H1 (cell line): ENCODE data around the gene ANK3. TPM values are rescaled to one million over a fixed set of nuclear protein-coding genes. Genes with fewer than 3 reads are reported as not detected.

Experiments
- CTCF ChIA-PET: fragments of 300-600 bp; sonication (Branson Sonifier 250); formaldehyde crosslinking; loops from one replicate; lab custom pipeline; 2021; ENCODE audit not compliant: partially characterized antibody; lab: Charles Lee
- POLR2A ChIA-PET: fragments of 300-600 bp; sonication (Branson Sonifier 250); formaldehyde crosslinking; loops from one replicate; lab custom pipeline; 2021; ENCODE audit warnings: inconsistent platforms; ENCODE audit not compliant: partially characterized antibody; lab: Charles Lee
- DNase-seq, 2 experiments: peaks; one replicate each; pipeline versions ENCODE4 v3.0.0 to v3.0.0-alpha.2; 2010 to 2022; ENCODE audit warnings: low spot score in 2 of 2, low read depth in 1 of 2, mixed read lengths in 1 of 2
- FAIRE-seq: peaks from 2 replicates; lab custom pipeline; 2011; peaks lifted over from hg19 to GRCh38; lab: Jason Lieb, UNC
- H2AFZ ChIP-seq: 2 replicates; pipeline ENCODE4 v1.8.1; 2012; ENCODE audit warnings: low read length, inconsistent platforms
- H2AK5ac ChIP-seq: 2 replicates; pipeline ENCODE4 v1.6.1; 2013; ENCODE audit warnings: low read depth, low read length
- H2BK120ac ChIP-seq: replicated peaks from 2 replicates; pipeline ENCODE3; 2013; ENCODE audit warnings: low read depth, low read length, inconsistent platforms
- H2BK12ac ChIP-seq: 2 replicates; pipeline ENCODE4 v1.6.1; 2013; ENCODE audit warnings: low read depth, low read length
- H2BK15ac ChIP-seq: 2 replicates; pipeline ENCODE4 v1.6.1; 2013; ENCODE audit warnings: low read length
- H2BK20ac ChIP-seq: 2 replicates; pipeline ENCODE4 v1.6.1; 2013; ENCODE audit warnings: low read length
- H2BK5ac ChIP-seq: 2 replicates; pipeline ENCODE4 v1.6.1; 2013; ENCODE audit warnings: low read depth, low read length
- H3K14ac ChIP-seq: 2 replicates; pipeline ENCODE4 v1.6.1; 2013; ENCODE audit warnings: inconsistent platforms; ENCODE audit not compliant: insufficient read length
- H3K18ac ChIP-seq: 2 replicates; pipeline ENCODE4 v1.6.1; 2013; ENCODE audit warnings: low read length; ENCODE audit errors: extremely low read depth
- H3K23ac ChIP-seq: 2 replicates; pipeline ENCODE4 v1.6.1; 2013; ENCODE audit warnings: inconsistent platforms; ENCODE audit not compliant: insufficient read length
- H3K23me2 ChIP-seq: 2 replicates; pipeline ENCODE4 v1.6.1; 2013; ENCODE audit warnings: low read depth, low read length
- H3K27ac ChIP-seq: 2 replicates; pipeline ENCODE4 v1.6.1; 2011; ENCODE audit warnings: low read depth, low read length, inconsistent platforms
- H3K27me3 ChIP-seq, 4 experiments: replicated peaks in 1 of 4; 1 replicate in 1 of 4; 2 replicates in 3 of 4; pipeline versions ENCODE4 v1.6.1 to v1.8.1; 2011 to 2013; ENCODE audit warnings: low read length in 3 of 4, mild to moderate bottlenecking in 3 of 4, inconsistent platforms in 2 of 4, mixed read lengths in 2 of 4, moderate library complexity in 1 of 4; ENCODE audit not compliant: control insufficient read depth in 3 of 4, insufficient read depth in 3 of 4; ENCODE audit errors: extremely low read depth in 1 of 4
- H3K36me3 ChIP-seq, 4 experiments: 2 replicates each; pipeline versions ENCODE4 v1.6.1 to v1.8.1; 2011 to 2013; ENCODE audit warnings: mild to moderate bottlenecking in 4 of 4, low read length in 3 of 4, moderate library complexity in 2 of 4, control low read depth in 1 of 4, inconsistent platforms in 1 of 4; ENCODE audit not compliant: insufficient read depth in 4 of 4, control insufficient read depth in 2 of 4
- H3K4ac ChIP-seq: replicated peaks from 2 replicates; pipeline ENCODE3; 2013; ENCODE audit warnings: low read length, low read depth, mixed read lengths, inconsistent platforms; ENCODE audit not compliant: insufficient read length
- H3K4me1 ChIP-seq, 4 experiments: replicated peaks in 1 of 4; 1 replicate in 1 of 4; 2 replicates in 3 of 4; pipeline versions ENCODE4 v1.6.1 to v1.8.1; 2011 to 2013; ENCODE audit warnings: low read length in 3 of 4, inconsistent platforms in 2 of 4, mixed read lengths in 1 of 4; ENCODE audit not compliant: insufficient read depth in 4 of 4, control insufficient read depth in 3 of 4
- H3K4me2 ChIP-seq, 2 experiments: 2 replicates each; pipeline versions ENCODE4 v1.6.1 to v1.8.1; 2011 to 2013; ENCODE audit warnings: low read depth in 2 of 2, low read length in 2 of 2, control low read depth in 1 of 2, inconsistent platforms in 1 of 2, mild to moderate bottlenecking in 1 of 2; ENCODE audit not compliant: insufficient read depth in 1 of 2
- H3K4me3 ChIP-seq, 4 experiments: fragments of 200-600, 300-600 bp in 1 of 4; sonication (generic), shearing (Covaris generic), sonication (Bioruptor Twin) in 1 of 4; 2 replicates each; pipeline versions ENCODE4 v1.5.1 to v1.8.1; 2011 to 2016; ENCODE audit warnings: low read length in 4 of 4, low read depth in 3 of 4, control low read depth in 2 of 4, inconsistent platforms in 2 of 4, mild to moderate bottlenecking in 2 of 4, mixed read lengths in 1 of 4, moderate library complexity in 1 of 4; ENCODE audit not compliant: insufficient read depth in 2 of 4; ENCODE audit errors: extremely low read depth in 1 of 4
- H3K56ac ChIP-seq: replicated peaks from 2 replicates; pipeline ENCODE3; 2013; ENCODE audit warnings: low read depth, mild to moderate bottlenecking, mixed read lengths, low read length, inconsistent platforms; ENCODE audit not compliant: insufficient read length
- H3K79me1 ChIP-seq: 2 replicates; pipeline ENCODE4 v1.6.1; 2013; ENCODE audit warnings: low read depth, low read length, control low read depth
- H3K79me2 ChIP-seq, 2 experiments: 2 replicates each; pipeline versions ENCODE4 v1.6.1 to v1.8.1; 2012 to 2013; ENCODE audit warnings: low read length in 2 of 2, mild to moderate bottlenecking in 2 of 2, inconsistent platforms in 1 of 2; ENCODE audit not compliant: insufficient read depth in 2 of 2, control insufficient read depth in 1 of 2
- H3K9ac ChIP-seq, 4 experiments: replicated peaks in 1 of 4; 1 replicate in 1 of 4; 2 replicates in 3 of 4; pipeline versions ENCODE4 v1.6.1 to v1.8.1; 2011 to 2013; ENCODE audit warnings: low read depth in 3 of 4, low read length in 3 of 4, control low read depth in 2 of 4, mild to moderate bottlenecking in 2 of 4, moderate library complexity in 2 of 4, inconsistent platforms in 1 of 4; ENCODE audit errors: extremely low read depth in 1 of 4
- H3K9me3 ChIP-seq, 2 experiments: 2 replicates each; pipeline versions ENCODE4 v1.6.1 to v1.8.1; 2012 to 2013; ENCODE audit warnings: mild to moderate bottlenecking in 2 of 2, moderate library complexity in 2 of 2, control low read depth in 1 of 2, inconsistent platforms in 1 of 2, low read depth in 1 of 2, low read length in 1 of 2, mixed read lengths in 1 of 2; ENCODE audit not compliant: insufficient read depth in 2 of 2
- H4K20me1 ChIP-seq, 2 experiments: replicated peaks in 1 of 2; 2 replicates each; pipeline versions ENCODE3 to v1.8.1; 2011 to 2013; ENCODE audit warnings: inconsistent platforms in 2 of 2, low read length in 2 of 2, mild to moderate bottlenecking in 1 of 2; ENCODE audit not compliant: insufficient read depth in 2 of 2, control insufficient read depth in 1 of 2
- H4K5ac ChIP-seq: 2 replicates; pipeline ENCODE4 v1.6.1; 2013; ENCODE audit warnings: low read length, low read depth, mixed read lengths, inconsistent platforms; ENCODE audit not compliant: insufficient read length
- H4K8ac ChIP-seq: 2 replicates; pipeline ENCODE4 v1.8.0; 2013; ENCODE audit warnings: mild to moderate bottlenecking, moderate library complexity, low read length, inconsistent platforms; ENCODE audit not compliant: insufficient read depth; ENCODE audit errors: extremely low read depth
- H4K91ac ChIP-seq: replicated peaks from 2 replicates; pipeline ENCODE3; 2013; ENCODE audit warnings: low read length, mixed read lengths, inconsistent platforms; ENCODE audit not compliant: insufficient read length
- BACH1 ChIP-seq: IDR thresholded peaks from 2 replicates; pipeline ENCODE4 v1.6.1; 2012; ENCODE audit warnings: low read length, improper control_type of control experiment
- CBX5 ChIP-seq: fragments of 300-800, 300-1000 bp; sonication (generic); IDR thresholded peaks from 2 replicates; pipeline ENCODE4 v1.7.1; 2016; ENCODE audit warnings: antibody characterized with exemption, low read length, low read depth
- EP300 ChIP-seq, 2 experiments: IDR thresholded peaks; 1 replicate in 1 of 2; 2 replicates in 1 of 2; pipeline ENCODE4 v1.6.1; 2011 to 2012; ENCODE audit warnings: low read depth in 2 of 2, low read length in 2 of 2, mild to moderate bottlenecking in 2 of 2, borderline replicate concordance in 1 of 2, inconsistent platforms in 1 of 2, moderate library complexity in 1 of 2
- EZH2 ChIP-seq: fragments of 200-600 bp; sonication (generic); IDR thresholded peaks from 2 replicates; pipeline ENCODE4 v1.7.1; 2012; ENCODE audit warnings: low read depth, mild to moderate bottlenecking, moderate library complexity, low read length, inconsistent platforms; ENCODE audit not compliant: severe bottlenecking
- GABPA ChIP-seq: IDR thresholded peaks from 2 replicates; pipeline ENCODE4 v1.6.1; 2011; ENCODE audit warnings: mild to moderate bottlenecking, low read length, moderate library complexity, borderline replicate concordance; ENCODE audit not compliant: insufficient read depth
- JUND ChIP-seq: IDR thresholded peaks from 2 replicates; pipeline ENCODE4 v1.6.1; 2011; ENCODE audit warnings: mild to moderate bottlenecking, improper control_type of control experiment, low read length
- KDM4A ChIP-seq: IDR thresholded peaks from one replicate; pipeline ENCODE4 v1.7.1; 2012; ENCODE audit warnings: low read depth, mild to moderate bottlenecking, moderate library complexity, low read length, inconsistent platforms; ENCODE audit not compliant: severe bottlenecking
- KDM5A ChIP-seq: fragments of 200-600 bp; IDR thresholded peaks from 2 replicates; pipeline ENCODE4 v1.7.1; 2012; ENCODE audit warnings: mild to moderate bottlenecking, low read length, inconsistent platforms, mixed read lengths
- POLR2AphosphoS5 ChIP-seq: IDR thresholded peaks from 2 replicates; pipeline ENCODE4 v1.6.1; 2011; ENCODE audit warnings: low read depth, low read length
- RNF2 ChIP-seq: fragments of 200-900, 300-1000 bp; sonication (generic); IDR thresholded peaks from 2 replicates; pipeline ENCODE4 v1.7.1; 2016; ENCODE audit warnings: borderline replicate concordance, low read depth, mild to moderate bottlenecking, antibody characterized with exemption, low read length; ENCODE audit not compliant: poor library complexity, severe bottlenecking; ENCODE audit errors: missing control alignments
- RXRA ChIP-seq: IDR thresholded peaks from 2 replicates; pipeline ENCODE4 v1.6.1; 2011; ENCODE audit warnings: low read depth, mild to moderate bottlenecking, low read length, moderate library complexity; ENCODE audit not compliant: insufficient read depth
- SIX5 ChIP-seq: IDR thresholded peaks from 2 replicates; pipeline ENCODE4 v1.6.1; 2011; ENCODE audit warnings: mild to moderate bottlenecking, low read depth, low read length
- SP2 ChIP-seq: IDR thresholded peaks from 2 replicates; pipeline ENCODE4 v1.6.1; 2012; ENCODE audit warnings: mild to moderate bottlenecking, low read length, inconsistent platforms
- TBP ChIP-seq: IDR thresholded peaks from 2 replicates; pipeline ENCODE4 v1.6.1; 2011; ENCODE audit warnings: low read depth, low read length, improper control_type of control experiment
- TEAD4 ChIP-seq: IDR thresholded peaks from 2 replicates; pipeline ENCODE4 v1.6.1; 2012; ENCODE audit warnings: low read depth, low read length, inconsistent platforms, mixed read lengths
- WGBS, 2 experiments: shearing (Covaris generic) in 1 of 2; methylation state at CpG; one replicate each; pipeline versions ENCODE4 v1.1.6 to v1.1.7; 2013 to 2015; ENCODE audit warnings: low lambda C conversion rate in 2 of 2, mixed read lengths in 2 of 2, inconsistent platforms in 1 of 2, low coverage in 1 of 2, missing lambda C conversion rate in 1 of 2; ENCODE audit not compliant: insufficient replicate concordance in 2 of 2, insufficient coverage in 1 of 2, insufficient read length in 1 of 2; ENCODE audit errors: extremely low coverage in 1 of 2, missing lambda C conversion rate in 1 of 2; 5-methylcytosine and 5-hydroxymethylcytosine counted together
- polyA plus RNA-seq, 7 experiments: library from polyadenylated mRNA; depleted of rRNA in 3 of 7; stranded (reverse) in 5 of 7; unstranded in 2 of 7; fragments of >200 nt in 5 of 7; fragments of 200-250 nt in 2 of 7; gene quantifications; 1 replicate in 5 of 7; 2 replicates in 1 of 7; 4 replicates in 1 of 7; pipeline versions ENCODE4 v1.2.1 to v1.2.3, GENCODE V29; 2011 to 2013; ENCODE audit warnings: missing spikeins in 2 of 7, mixed read lengths in 2 of 7
- total RNA-seq: library from RNA; stranded (reverse); fragmentation: NEBNext Ultra II Directional; extraction: Animal tissue kit (Norgen Biotek cat#: 25700); gene quantifications from 2 replicates; pipeline ENCODE4 v1.2.1, GENCODE V29; 2021

ANK3 gene
- total and polyA plus RNA-seq, 2 of the 8 experiments (the other 6 are each of a cell fraction or from before 2014, with no cell fraction given), result 18.1 to 67.9 TPM

- Histone ChIP-seq H3K23me2 (no peaks in the 10 kb centered on the region), H2BK15ac (no peak overlapping the region), H2BK5ac (no peak overlapping the region), H3K9ac (no peak overlapping the region), H3K36me3 (no peaks in the 10 kb centered on the region), H2BK12ac (no peak overlapping the region), H3K4me1 (peaks cover 3 to 8% (median 6%) of the 10 kb centered on the region in 4 experiments; a peak in 4 of 7 replicates), H2AK5ac (no peak overlapping the region), H2BK20ac (no peak overlapping the region), H3K79me2 (no peaks in the 10 kb centered on the region), H3K4ac (no peak overlapping the region), H3K9me3 (no peaks in the 10 kb centered on the region), H3K14ac (no peak overlapping the region), H3K27ac (no peak overlapping the region), H4K8ac (no peak overlapping the region), H2AFZ (no peak overlapping the region), H3K4me2 (no peak overlapping the region), H3K4me3 (no peak overlapping the region), H4K91ac (no peak overlapping the region), H3K79me1 (no peaks in the 10 kb centered on the region), H2BK120ac (no peak overlapping the region), H3K23ac (no peak overlapping the region), H4K5ac (no peak overlapping the region), H3K56ac (no peak overlapping the region), H4K20me1 (no peaks in the 10 kb centered on the region), H3K27me3 (no peaks in the 10 kb centered on the region), H3K18ac (no peak overlapping the region)
- ChIA-PET CTCF (interaction anchor here (0.9 to 1.2 kb wide), 4 partner anchors 11 to 101 kb away, joined by 3 to 4 read pairs (median 3); no protein-coding TSS in a partner anchor), POLR2A (no interaction called here)
- no peak for DNase-seq
- 73% methylated on average over 4 of the region's 4 CpGs; no CpG with 5 or more reads in 1 of the 2 experiments for WGBS, 2 experiments
- FAIRE-seq, result no peak
- TF ChIP-seq CBX5 (no peak), SP2 (no peak), RNF2 (no peak), GABPA (no peak), RXRA (no peak), EZH2 (no peak), SIX5 (no peak), TBP (no peak), EP300 (IDR thresholded peaks at IDR 0.05; ENCODE audit: borderline replicate concordance in 1 of 2, low read depth in 2 of 2, low read length in 2 of 2) (no peak), TEAD4 (no peak), BACH1 (no peak), KDM5A (no peak), POLR2AphosphoS5 (no peak), JUND (no peak), KDM4A (no peak)
These were observed 49.9 kb downstream of the ANK3 start for GRCh38 chr10:60339757-60340156.
